PC-3 (cell line): ENCODE measurements around the gene UBA7. TPM values are rescaled to one million over a fixed set of nuclear protein-coding genes. Genes with fewer than 3 reads are reported as not detected.

ENCODE experiments used
- ATAC-seq: fragments of 200-7000 bp; cut with Tn5 transposase; 2 replicates; pipeline ENCODE4 v1.9.1; 2020; ENCODE audit warnings: mild to moderate bottlenecking, moderate library complexity
- BruUV-seq: library from RNA; stranded (reverse); fragments of 400-500 nt; replicated peaks from 2 replicates; lab custom pipeline; 2021; lab: Mats Ljungman, UMichigan
- CTCF ChIA-PET: fragments of 300-600 bp; sonication (Branson Sonifier 250); formaldehyde crosslinking; loops from one replicate; lab custom pipeline; 2022; ENCODE audit warnings: antibody characterized with exemption; lab: Charles Lee
- POLR2A ChIA-PET: fragments of 300-600 bp; sonication (Branson Sonifier 250); formaldehyde crosslinking; loops from one replicate; lab custom pipeline; 2022; ENCODE audit warnings: antibody characterized with exemption; ENCODE audit not compliant: unreplicated experiment; lab: Charles Lee
- DNase-seq: peaks from one replicate; pipeline ENCODE4 v3.0.0-alpha.2; 2015
- H2AFZ ChIP-seq: fragments of 300-600 bp; sonication (generic); 2 replicates; pipeline ENCODE4 v1.6.0; 2016; ENCODE audit warnings: antibody characterized with exemption, low read length
- H3F3A ChIP-seq: fragments of 300-600 bp; sonication (generic); one replicate; pipeline ENCODE4 v1.6.0; 2017; ENCODE audit warnings: antibody characterized with exemption, low read length, control low read depth, mild to moderate bottlenecking; ENCODE audit not compliant: unreplicated experiment
- H3K27ac ChIP-seq: fragments of 300-600 bp; sonication (generic); 2 replicates; pipeline ENCODE4 v1.5.1; 2016; ENCODE audit warnings: mild to moderate bottlenecking, low read length
- H3K27me3 ChIP-seq: fragments of 300-600 bp; sonication (generic); 2 replicates; pipeline ENCODE4 v1.6.1; 2016; ENCODE audit warnings: low read length, mixed read lengths
- H3K36me3 ChIP-seq: fragments of 300-600 bp; sonication (generic); 2 replicates; pipeline ENCODE4 v1.6.1; 2016; ENCODE audit warnings: low read depth, mixed run types, low read length, mixed read lengths
- H3K4me1 ChIP-seq: fragments of 300-600 bp; sonication (generic); 2 replicates; pipeline ENCODE4 v1.5.1; 2016; ENCODE audit warnings: low read length; ENCODE audit not compliant: insufficient read depth
- H3K4me2 ChIP-seq: fragments of 300-600 bp; sonication (generic); 2 replicates; pipeline ENCODE4 v1.6.0; 2016; ENCODE audit warnings: low read length
- H3K4me3 ChIP-seq: fragments of 300-600 bp; sonication (generic); 2 replicates; pipeline ENCODE4 v1.5.1; 2016; ENCODE audit warnings: mild to moderate bottlenecking, low read length, mixed read lengths
- H3K79me2 ChIP-seq: fragments of 300-600 bp; sonication (generic); 2 replicates; pipeline ENCODE4 v1.6.1; 2017; ENCODE audit warnings: low read length, mixed read lengths
- H3K9ac ChIP-seq: fragments of 300-600 bp; sonication (generic); 2 replicates; pipeline ENCODE4 v1.6.0; 2016; ENCODE audit warnings: mild to moderate bottlenecking, low read length
- H3K9me2 ChIP-seq: fragments of 300-600 bp; sonication (generic); replicated peaks from 2 replicates; pipeline ENCODE4 v1.6.1; 2016; ENCODE audit warnings: mixed run types, low read length, mixed read lengths
- H3K9me3 ChIP-seq: fragments of 300-600 bp; sonication (generic); 2 replicates; pipeline ENCODE4 v1.6.1; 2016; ENCODE audit warnings: low read length, mixed read lengths
- H4K20me1 ChIP-seq: fragments of 300-600 bp; sonication (generic); 2 replicates; pipeline ENCODE4 v1.6.1; 2016; ENCODE audit warnings: low read length, mixed read lengths
- EZH2 ChIP-seq: fragments of 300-600 bp; sonication (generic); IDR thresholded peaks from one replicate; pipeline ENCODE4 v1.6.1; 2017; ENCODE audit warnings: antibody characterized with exemption, mild to moderate bottlenecking, low read length; ENCODE audit not compliant: unreplicated experiment
- EZH2phosphoT487 ChIP-seq: fragments of 300-600 bp; sonication (generic); IDR thresholded peaks from 2 replicates; pipeline ENCODE4 v1.6.1; 2018; ENCODE audit warnings: mild to moderate bottlenecking, antibody characterized with exemption, low read length, borderline replicate concordance
- intact Hi-C: fragments of 100-400 bp; cut with micrococcal nuclease; formaldehyde crosslinking; loops from 2 replicates; pipeline ENCODE4 v1.9.0; 2023
- microRNA-seq: library from miRNA; unstranded; fragments of <30 nt; microRNA quantifications from one replicate; pipeline ENCODE4 v1.1.0, GENCODE V29; 2020; ENCODE audit not compliant: unreplicated experiment
- total RNA-seq: library from RNA; depleted of rRNA; stranded (reverse); fragments of >200 nt; gene quantifications from 2 replicates; pipeline ENCODE4 v1.2.3, GENCODE V29; 2014; rRNA removed
- TF ChIP-seq, protein P1 (sequence below): fragments of 300-600 bp; sonication (generic); conservative IDR thresholded peaks from 2 replicates; pipeline ENCODE4 v1.5.1; 2017; ENCODE audit warnings: antibody characterized with exemption, low read depth, mild to moderate bottlenecking, low read length

UBA7 gene
- total RNA-seq, 1 experiment from 2014 or later: 3.6 TPM

DNA sequence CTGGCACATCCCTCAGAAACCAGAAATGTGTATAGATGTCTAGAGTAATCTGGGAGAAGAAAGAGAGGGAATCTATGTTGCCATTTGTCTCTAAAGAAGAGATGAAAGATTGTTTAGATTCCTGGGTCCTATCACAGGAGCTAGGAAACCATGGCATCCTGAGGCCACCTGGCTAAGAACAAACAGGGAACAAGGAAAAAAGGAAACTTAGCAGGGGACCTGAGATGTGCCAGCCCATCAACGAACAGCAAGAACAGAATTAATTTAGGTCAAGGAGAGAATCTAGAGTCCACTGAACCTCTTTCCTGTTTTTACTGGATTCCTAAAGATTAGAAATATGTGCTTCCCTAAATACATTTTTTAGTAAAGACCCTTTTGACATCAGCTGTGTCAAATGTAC is 57.7 kb downstream of the UBA7 start:
- ATAC-seq: no peak
- POLR2A ChIA-PET: no interaction called here
- Histone ChIP-seq H3K4me2 (no peak overlapping the region), H3K79me2 (peaks cover 85% of the 10 kb centered on the region), H3K27me3 (no peaks in the 10 kb centered on the region), H2AFZ (no peak overlapping the region), H3K4me3 (no peak overlapping the region), H3K4me1 (no peaks in the 10 kb centered on the region), H4K20me1 (no peaks in the 10 kb centered on the region; the same call in 1 of the 2 replicates), H3K9me3 (no peaks in the 10 kb centered on the region), H3K27ac (no peak overlapping the region), H3K36me3 (peaks cover 3% of the 10 kb centered on the region; the same call in 1 of the 2 replicates), H3F3A (no peaks in the 10 kb centered on the region), H3K9me2 (no peaks in the 10 kb centered on the region), H3K9ac (no peak overlapping the region)
- BruUV-seq: no TSS peak
- intact Hi-C loops: no loop called here
- DNase-seq: no peak
- CTCF ChIA-PET: no interaction called here
- no peak for TF ChIP-seq EZH2
- TF ChIP-seq EZH2phosphoT487: no peak
- TF ChIP-seq, protein P1, sequence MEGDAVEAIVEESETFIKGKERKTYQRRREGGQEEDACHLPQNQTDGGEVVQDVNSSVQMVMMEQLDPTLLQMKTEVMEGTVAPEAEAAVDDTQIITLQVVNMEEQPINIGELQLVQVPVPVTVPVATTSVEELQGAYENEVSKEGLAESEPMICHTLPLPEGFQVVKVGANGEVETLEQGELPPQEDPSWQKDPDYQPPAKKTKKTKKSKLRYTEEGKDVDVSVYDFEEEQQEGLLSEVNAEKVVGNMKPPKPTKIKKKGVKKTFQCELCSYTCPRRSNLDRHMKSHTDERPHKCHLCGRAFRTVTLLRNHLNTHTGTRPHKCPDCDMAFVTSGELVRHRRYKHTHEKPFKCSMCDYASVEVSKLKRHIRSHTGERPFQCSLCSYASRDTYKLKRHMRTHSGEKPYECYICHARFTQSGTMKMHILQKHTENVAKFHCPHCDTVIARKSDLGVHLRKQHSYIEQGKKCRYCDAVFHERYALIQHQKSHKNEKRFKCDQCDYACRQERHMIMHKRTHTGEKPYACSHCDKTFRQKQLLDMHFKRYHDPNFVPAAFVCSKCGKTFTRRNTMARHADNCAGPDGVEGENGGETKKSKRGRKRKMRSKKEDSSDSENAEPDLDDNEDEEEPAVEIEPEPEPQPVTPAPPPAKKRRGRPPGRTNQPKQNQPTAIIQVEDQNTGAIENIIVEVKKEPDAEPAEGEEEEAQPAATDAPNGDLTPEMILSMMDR: no peak

Small RNA genes within 50 kb of the gene (microRNA-seq; reads per million reads assigned to microRNA genes)
- not detected for gene MIR5193

Other genes starting within 250 kb of the UBA7 start
- gene APEH, start 139.6 kb downstream of the UBA7 start, total RNA-seq: 236 and 246 TPM in 2 replicates
- 1.7 and 2.8 TPM in 2 replicates for gene MST1, start 124.5 kb downstream of the UBA7 start, total RNA-seq
- gene RNF123, start 124.4 kb downstream of the UBA7 start, total RNA-seq: 38.6 and 43.0 TPM in 2 replicates
- 1.8 and 2.1 TPM in 2 replicates for gene AMIGO3, start 94.3 kb downstream of the UBA7 start, total RNA-seq
- gene GMPPB, start 90.0 kb downstream of the UBA7 start, total RNA-seq: 69.5 and 83.9 TPM in 2 replicates
- 50.3 and 51.0 TPM in 2 replicates for gene IP6K1, start 27.4 kb downstream of the UBA7 start, total RNA-seq
- gene CDHR4, start 14.1 kb downstream of the UBA7 start, total RNA-seq: not detected in 2 replicates
- gene INKA1, start 10.7 kb downstream of the UBA7 start, total RNA-seq: 1.3 and 5.8 TPM in 2 replicates
- 21.6 and 27.8 TPM in 2 replicates for gene TRAIP, start 42.6 kb upstream of the UBA7 start, total RNA-seq
- gene CAMKV, start 56.0 kb upstream of the UBA7 start, total RNA-seq: 0.58 TPM in 1 of 2 replicates, not detected in the other
- 39.0 and 70.6 TPM in 2 replicates for gene MST1R, start 89.9 kb upstream of the UBA7 start, total RNA-seq
- gene MON1A, start 115.9 kb upstream of the UBA7 start, total RNA-seq: 20.8 and 24.9 TPM in 2 replicates
- 64.6 and 73.5 TPM in 2 replicates for gene RBM6, start 126.2 kb upstream of the UBA7 start, total RNA-seq